Measurements from ENCODE around the gene PPP3R2. TPM values are rescaled to one million over a fixed set of nuclear protein-coding genes. Genes with fewer than 3 reads are reported as not detected.

PPP3R2 gene
- total RNA-seq, 1 experiment from 2014 or later = not detected

DNA sequence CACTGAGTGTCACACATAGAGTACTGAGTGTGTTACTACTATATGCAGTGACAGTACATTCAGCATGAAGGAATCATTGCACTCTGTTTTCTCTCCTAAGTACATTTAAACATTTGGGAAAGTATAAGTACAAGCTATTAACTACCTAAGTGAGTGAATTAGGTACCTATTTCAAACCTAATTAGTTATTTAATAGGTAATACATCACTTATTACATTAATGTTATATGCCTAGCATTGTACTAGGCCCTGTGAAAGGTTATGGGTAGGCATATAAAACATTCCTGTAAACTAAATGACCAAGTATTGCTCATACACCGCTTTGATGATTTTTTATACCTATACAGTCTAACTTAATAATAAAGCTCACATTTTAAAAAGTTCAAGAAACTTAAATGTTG lies 25.7 kb upstream of the PPP3R2 start:
- Histone ChIP-seq H3K4ac (ENCODE audit: low read depth, low read length) (no peak overlapping the region), H4K5ac (ENCODE audit: insufficient read length, low read depth, low read length) (no peak overlapping the region), H2BK20ac (ENCODE audit: low read depth, low read length, poor library complexity, severe bottlenecking) (no peak overlapping the region), H3K56ac (ENCODE audit: insufficient read length, low read depth, low read length) (no peak overlapping the region), H3K14ac (ENCODE audit: insufficient read depth, low read length) (no peak overlapping the region), H3K27me3 (ENCODE audit: insufficient read depth, low read length) (no peaks in the 10 kb centered on the region), H3K79me1 (ENCODE audit: insufficient read depth, low read depth, low read length, poor library complexity, severe bottlenecking) (no peaks in the 10 kb centered on the region), H4K20me1 (ENCODE audit: control insufficient read depth, insufficient read depth, insufficient read length) (no peaks in the 10 kb centered on the region), H3K23me2 (ENCODE audit: insufficient read length, low read depth, low read length, poor library complexity, severe bottlenecking) (no peaks in the 10 kb centered on the region), H2BK5ac (ENCODE audit: insufficient read length, low read length) (no peak overlapping the region), H3K4me2 (ENCODE audit: insufficient read depth, insufficient read length, low read length) (no peak overlapping the region), H3K27ac (ENCODE audit: insufficient read length, low read depth, low read length) (no peak overlapping the region), H2BK120ac (ENCODE audit: low read depth, low read length, poor library complexity, severe bottlenecking) (no peak overlapping the region), H3K9ac (ENCODE audit: extremely low read depth, insufficient read length, low read length) (no peak overlapping the region), H2BK12ac (ENCODE audit: insufficient read length, low read depth, low read length) (no peak overlapping the region), H4K91ac (ENCODE audit: insufficient read length, low read depth, low read length) (no peak overlapping the region), H3K23ac (ENCODE audit: insufficient read length, low read depth, low read length) (no peak overlapping the region), H2AFZ (ENCODE audit: low read length) (no peak overlapping the region), H3K79me2 (ENCODE audit: insufficient read depth, low read length) (no peaks in the 10 kb centered on the region), H3K4me1 (ENCODE audit: insufficient read depth, low read length) (no peaks in the 10 kb centered on the region), H3T11ph (ENCODE audit: low read length) (no peak overlapping the region), H2BK15ac (ENCODE audit: low read depth, low read length) (no peak overlapping the region), H2AK5ac (ENCODE audit: insufficient read length, low read length) (no peak overlapping the region), H3K18ac (ENCODE audit: insufficient read length, low read depth, low read length) (no peak overlapping the region), H4K8ac (replicated peaks; ENCODE audit: insufficient read length, low read depth, low read length) (no peak overlapping the region), H3K9me3 (ENCODE audit: control insufficient read depth, low read depth, low read length) (no peaks in the 10 kb centered on the region)
- no CpG with 5 or more reads among the region's 1 CpG for WGBS (ENCODE audit: extremely low coverage, insufficient read length, low lambda C conversion rate)
- Mint-ChIP-seq H3K9me3 (no peaks in the 10 kb centered on the region; a peak in 1 of 5 replicates), H3K36me3 (ENCODE audit: insufficient read depth in 1 of 3, low read depth in 3 of 3) (no peaks in the 10 kb centered on the region; a peak in 1 of 7 replicates), H3K4me3 (no peak overlapping the region), H3K4me1 (no peaks in the 10 kb centered on the region), H3K27ac (no peak overlapping the region), H3K27me3 (ENCODE audit: low read depth) (no peaks in the 10 kb centered on the region)
- TF ChIP-seq, protein P1, sequence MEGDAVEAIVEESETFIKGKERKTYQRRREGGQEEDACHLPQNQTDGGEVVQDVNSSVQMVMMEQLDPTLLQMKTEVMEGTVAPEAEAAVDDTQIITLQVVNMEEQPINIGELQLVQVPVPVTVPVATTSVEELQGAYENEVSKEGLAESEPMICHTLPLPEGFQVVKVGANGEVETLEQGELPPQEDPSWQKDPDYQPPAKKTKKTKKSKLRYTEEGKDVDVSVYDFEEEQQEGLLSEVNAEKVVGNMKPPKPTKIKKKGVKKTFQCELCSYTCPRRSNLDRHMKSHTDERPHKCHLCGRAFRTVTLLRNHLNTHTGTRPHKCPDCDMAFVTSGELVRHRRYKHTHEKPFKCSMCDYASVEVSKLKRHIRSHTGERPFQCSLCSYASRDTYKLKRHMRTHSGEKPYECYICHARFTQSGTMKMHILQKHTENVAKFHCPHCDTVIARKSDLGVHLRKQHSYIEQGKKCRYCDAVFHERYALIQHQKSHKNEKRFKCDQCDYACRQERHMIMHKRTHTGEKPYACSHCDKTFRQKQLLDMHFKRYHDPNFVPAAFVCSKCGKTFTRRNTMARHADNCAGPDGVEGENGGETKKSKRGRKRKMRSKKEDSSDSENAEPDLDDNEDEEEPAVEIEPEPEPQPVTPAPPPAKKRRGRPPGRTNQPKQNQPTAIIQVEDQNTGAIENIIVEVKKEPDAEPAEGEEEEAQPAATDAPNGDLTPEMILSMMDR (conservative IDR thresholded peaks at IDR 0.05) = no peak
- DNase-seq = no peak

All from H9 (cell line).